GM12878 (cell line): Measurements from ENCODE around the gene ZWILCH. TPM values are rescaled to one million over a fixed set of nuclear protein-coding genes. Genes with fewer than 3 reads are reported as not detected.
"Not testable (repeated sequence)": the region's sequence is repeated elsewhere in the genome, so short reads cannot be mapped to it uniquely, and the experiment has no call there.

Experiments used
- ATAC-seq: fragments of 200-7000 bp; cut with Tn5 transposase; 3 replicates; pipeline ENCODE4 v1.9.1; 2020; ENCODE audit warnings: mild to moderate bottlenecking, moderate library complexity
- BruUV-seq: library from RNA; stranded (reverse); fragments of 400-500 nt; replicated peaks from 2 replicates; lab custom pipeline; 2021; lab: Mats Ljungman, UMichigan
- CTCF ChIA-PET: fragments of 300-600 bp; sonication (Branson Sonifier 250); formaldehyde crosslinking; extraction: SDS; loops from one replicate; lab custom pipeline; 2021; ENCODE audit warnings: inconsistent platforms; lab: Yijun Ruan, JAX
- POLR2A ChIA-PET: fragments of 350-600 bp; formaldehyde crosslinking; extraction: SDS; loops from one replicate; lab custom pipeline; 2021; ENCODE audit warnings: inconsistent platforms; lab: Charles Lee
- RAD21 ChIA-PET: fragments of 300-600 bp; sonication (Branson Sonifier 250); formaldehyde crosslinking; loops from one replicate; lab custom pipeline; 2023; ENCODE audit warnings: antibody characterized with exemption; ENCODE audit not compliant: unreplicated experiment; lab: Charles Lee
- SMC1A ChIA-PET: fragments of 300-600 bp; sonication (Branson Sonifier 250); formaldehyde crosslinking; loops from one replicate; lab custom pipeline; 2023; ENCODE audit not compliant: unreplicated experiment, uncharacterized antibody; lab: Charles Lee
- DNase-seq: peaks from one replicate; pipeline ENCODE4 v3.0.0-alpha.2; 2011; ENCODE audit warnings: low read depth, low spot score
- FAIRE-seq: peaks from 3 replicates; lab custom pipeline; 2011; peaks lifted over from hg19 to GRCh38; lab: Jason Lieb, UNC
- H2AFZ ChIP-seq: 2 replicates; pipeline ENCODE4 v1.6.0; 2011; ENCODE audit warnings: low read depth, low read length, control low read depth; ENCODE audit not compliant: control insufficient read depth
- H3K27ac ChIP-seq: 2 replicates; pipeline ENCODE4 v1.5.1; 2011; ENCODE audit warnings: control low read depth; ENCODE audit not compliant: control insufficient read depth, insufficient read depth
- H3K27me3 ChIP-seq, 2 experiments: replicated peaks in 1 of 2; 2 replicates each; pipeline versions ENCODE4 v1.6.0 to v1.6.1; 2011; ENCODE audit warnings: low read length in 1 of 2; ENCODE audit not compliant: control insufficient read depth in 2 of 2, insufficient read depth in 2 of 2
- H3K36me3 ChIP-seq, 2 experiments: 2 replicates each; pipeline ENCODE4 v1.5.1; 2011; ENCODE audit warnings: low read length in 1 of 2; ENCODE audit not compliant: control insufficient read depth in 2 of 2, insufficient read depth in 2 of 2
- H3K4me1 ChIP-seq: 2 replicates; pipeline ENCODE4 v1.6.1; 2011; ENCODE audit warnings: mild to moderate bottlenecking, low read length, moderate library complexity, mixed read lengths; ENCODE audit not compliant: control insufficient read depth, insufficient read depth
- H3K4me2 ChIP-seq: 2 replicates; pipeline ENCODE4 v1.6.0; 2011; ENCODE audit warnings: control low read depth; ENCODE audit not compliant: control insufficient read depth, insufficient read depth
- H3K4me3 ChIP-seq: fragments of 200-600 bp; sonication (generic); 2 replicates; pipeline ENCODE4 v1.5.1; 2016
- H3K79me2 ChIP-seq: 2 replicates; pipeline ENCODE4 v1.6.0; 2011; ENCODE audit warnings: low read length; ENCODE audit not compliant: control insufficient read depth, insufficient read depth
- H3K9ac ChIP-seq: 2 replicates; pipeline ENCODE4 v1.8.0; 2011; ENCODE audit warnings: low read length, control low read depth, mixed read lengths; ENCODE audit not compliant: control insufficient read depth, insufficient read depth
- H3K9me3 ChIP-seq: replicated peaks from 3 replicates; pipeline ENCODE4 v1.5.1; 2011; ENCODE audit warnings: mild to moderate bottlenecking, low read length; ENCODE audit not compliant: control insufficient read depth, insufficient read depth
- H4K20me1 ChIP-seq: 2 replicates; pipeline ENCODE4 v1.6.0; 2011; ENCODE audit not compliant: control insufficient read depth, insufficient read depth
- BMI1 ChIP-seq: fragments of 450-650 bp; IDR thresholded peaks from 2 replicates; pipeline ENCODE4 v1.6.1; 2016; ENCODE audit warnings: mild to moderate bottlenecking, moderate library complexity, borderline replicate concordance
- CEBPZ ChIP-seq: fragments of 150-350 bp; IDR thresholded peaks from 2 replicates; pipeline ENCODE4 v1.6.1; 2016; ENCODE audit warnings: low read depth, low read length
- CHD2 ChIP-seq: IDR thresholded peaks from 2 replicates; pipeline ENCODE4 v1.6.1; 2011; ENCODE audit warnings: low read depth, low read length, improper control_type of control experiment, borderline replicate concordance
- IRF3 ChIP-seq: fragments of 450-650 bp; IDR thresholded peaks from 2 replicates; pipeline ENCODE4 v1.6.1; 2014; ENCODE audit warnings: mild to moderate bottlenecking
- RB1 ChIP-seq: fragments of 450-650 bp; formaldehyde crosslinking; IDR thresholded peaks from 2 replicates; pipeline ENCODE4 v1.6.1; 2017; ENCODE audit warnings: mild to moderate bottlenecking, borderline replicate concordance
- SKIL ChIP-seq: fragments of 450-650 bp; IDR thresholded peaks from 2 replicates; pipeline ENCODE4 v1.6.1; 2017; ENCODE audit warnings: mild to moderate bottlenecking, low read depth, inconsistent platforms; ENCODE audit not compliant: poor library complexity, severe bottlenecking
- USF2 ChIP-seq: IDR thresholded peaks from 2 replicates; pipeline ENCODE4 v1.6.1; 2011; ENCODE audit warnings: low read depth, low read length, improper control_type of control experiment, borderline replicate concordance
- ZBED1 ChIP-seq: IDR thresholded peaks from 2 replicates; pipeline ENCODE4 v1.6.1; 2016; ENCODE audit warnings: borderline replicate concordance
- ZNF274 ChIP-seq: IDR thresholded peaks from one replicate; pipeline ENCODE4 v1.8.0; 2011; ENCODE audit not compliant: insufficient read length, insufficient read depth
- WGBS: methylation state at CpG from one replicate; pipeline ENCODE4 v1.1.6; 2016; ENCODE audit warnings: low lambda C conversion rate; ENCODE audit not compliant: insufficient replicate concordance, insufficient coverage; ENCODE audit errors: missing lambda C conversion rate; 5-methylcytosine and 5-hydroxymethylcytosine counted together
- in situ Hi-C: fragments of 300-500 bp; cut with MboI; formaldehyde crosslinking; loops from 9 replicates; pipeline ENCODE4 v1.14.3; 2018; ENCODE audit warnings: mixed read lengths
- intact Hi-C: fragments of 100-400 bp; cut with micrococcal nuclease; formaldehyde crosslinking; loops from one replicate; pipeline ENCODE4 v1.14.2; 2022; ENCODE audit not compliant: unreplicated experiment
- polyA plus RNA-seq, 11 experiments: library from polyadenylated mRNA; depleted of rRNA in 4 of 11; unstranded in 6 of 11; stranded (reverse) in 5 of 11; fragments of >200 nt; fragmentation: Nextera tagmentation in 4 of 11; fragmentation: Illumina TruSeq in 1 of 11; extraction: Ambion mirVana in 4 of 11; extraction: Trizol in 1 of 11; gene quantifications; 1 replicate in 1 of 11; 2 replicates in 10 of 11; pipeline versions ENCODE4 v1.2.1 to v1.2.3, GENCODE V29; 2011 to 2016; ENCODE audit warnings: inconsistent platforms in 2 of 11, missing spikeins in 2 of 11, low read depth in 1 of 11
- total RNA-seq, 4 experiments: library from RNA; depleted of rRNA in 3 of 4; stranded (reverse); fragments of >200 nt in 3 of 4; fragmentation: Illumina TruSeq in 1 of 4; extraction: Trizol in 1 of 4; gene quantifications; 2 replicates each; pipeline versions ENCODE4 v1.2.1 to v1.2.3, GENCODE V29; 2013 to 2021

ZWILCH gene
- total and polyA plus RNA-seq, 10 of the 15 experiments (the other 5 are each of a cell fraction or from before 2014, with no cell fraction given), result 15.6 to 73.9 (median 32.4) TPM

- TF ChIP-seq CEBPZ (no peak), USF2 (no peak), RB1 (no peak), ZNF274 (no peak), SKIL (no peak), ZBED1 (no peak), IRF3 (no peak), CHD2 (no peak), BMI1 (no peak)
These were observed 45.1 kb upstream of the ZWILCH start (continued) for GRCh38 chr15:66459818-66460615.

- H2AFZ ChIP-seq, intact Hi-C loops, H3K4me3 ChIP-seq, H3K9ac ChIP-seq, H4K20me1 ChIP-seq, H3K9me3 ChIP-seq, ATAC-seq, CTCF ChIA-PET, in situ Hi-C loops, H3K79me2 ChIP-seq, H3K4me2 ChIP-seq, RAD21 ChIA-PET, H3K27ac ChIP-seq, POLR2A ChIA-PET, FAIRE-seq, DNase-seq, BruUV-seq, H3K27me3 ChIP-seq, H3K4me1 ChIP-seq: not testable (repeated sequence)
- WGBS, result 99% methylated on average over 6 of the region's 6 CpGs
- SMC1A ChIA-PET, result interaction anchor here (1.3 kb wide), 1 partner anchor 11 kb away, joined by 4 read pairs; no protein-coding TSS in a partner anchor
- H3K36me3 ChIP-seq, result peaks cover 0 to 23% of the 10 kb centered on the region in 2 experiments
These were observed 43.8 kb upstream of the ZWILCH start for GRCh38 chr15:66461294-66461693.
